GM12892 (cell line): ENCODE data around the gene ASCC1.

Experiments
- POLR2A ChIP-seq: IDR thresholded peaks from 2 replicates; pipeline ENCODE4 v1.6.1; 2011; ENCODE audit warnings: low read depth, low read length, control low read depth
- POLR2AphosphoS5 ChIP-seq: IDR thresholded peaks from 2 replicates; pipeline ENCODE4 v1.6.1; 2011; ENCODE audit warnings: low read depth, low read length, control low read depth
- TAF1 ChIP-seq: IDR thresholded peaks from 2 replicates; pipeline ENCODE4 v1.6.1; 2011; ENCODE audit warnings: low read depth, mild to moderate bottlenecking, control low read depth, low read length, borderline replicate concordance

DNA sequence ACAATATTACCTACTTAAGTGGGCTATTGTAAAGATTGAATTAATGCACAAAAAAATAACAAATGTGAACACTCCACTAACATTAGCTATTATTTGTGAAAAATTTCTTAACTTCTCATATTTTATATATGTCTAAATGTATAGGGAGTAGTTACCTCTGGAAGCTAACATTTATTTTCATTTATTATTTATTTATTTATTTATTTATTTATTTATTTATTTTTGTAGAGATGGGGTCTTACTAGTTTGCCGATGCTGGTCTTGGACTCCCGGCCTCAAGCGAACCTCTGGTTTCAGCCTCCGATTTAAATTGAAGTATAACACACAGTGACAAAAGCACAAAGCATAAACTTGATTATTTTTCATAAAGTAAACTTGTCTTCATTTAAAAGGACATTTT, 122.6 kb downstream of the ASCC1 start:
- TF ChIP-seq POLR2A = no peak
- no peak for TF ChIP-seq TAF1
- TF ChIP-seq POLR2AphosphoS5 = no peak
